Stimulated activated CD8-positive, alpha-beta memory T cell treated with anti-CD3 and anti-CD28 coated beads, Interleukin-4, amount 100 ng/mL, for 24 hours (primary cell): Measurements from ENCODE around the gene LIMS2.

Experiments used
- DNase-seq: peaks from one replicate; pipeline ENCODE4 v3.0.0-alpha.2; 2020; ENCODE audit warnings: low read depth

LIMS2 gene

DNA sequence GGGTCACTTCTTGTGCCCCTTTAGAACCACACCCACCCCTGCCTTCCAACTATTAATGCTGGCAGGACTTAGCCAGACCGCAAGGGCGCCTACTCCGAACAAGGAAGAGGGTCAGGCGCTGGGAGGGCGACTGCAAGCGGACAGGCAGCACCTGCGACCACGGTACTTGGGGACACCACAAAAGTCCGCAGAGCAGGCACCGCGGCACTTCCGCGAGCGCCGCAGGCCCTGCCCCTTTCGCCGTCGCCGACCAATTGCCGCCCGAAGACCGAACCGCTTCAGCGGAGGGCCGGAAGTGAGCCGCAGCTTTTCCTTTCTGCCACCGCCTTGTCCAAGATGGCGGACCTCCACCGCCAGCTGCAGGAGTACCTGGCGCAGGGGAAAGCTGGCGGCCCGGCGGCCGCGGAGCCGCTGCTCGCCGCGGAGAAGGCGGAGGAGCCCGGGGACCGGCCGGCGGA, 25.9 kb upstream of the LIMS2 start, which contains the start of gene SFT2D3:
TSS of gene SFT2D3 (plus strand) at position 305 of the 458 bp plus-strand sequence. CDS start at position 337, 32 bp downstream.
- DNase-seq = peak; percentile 83

DNA sequence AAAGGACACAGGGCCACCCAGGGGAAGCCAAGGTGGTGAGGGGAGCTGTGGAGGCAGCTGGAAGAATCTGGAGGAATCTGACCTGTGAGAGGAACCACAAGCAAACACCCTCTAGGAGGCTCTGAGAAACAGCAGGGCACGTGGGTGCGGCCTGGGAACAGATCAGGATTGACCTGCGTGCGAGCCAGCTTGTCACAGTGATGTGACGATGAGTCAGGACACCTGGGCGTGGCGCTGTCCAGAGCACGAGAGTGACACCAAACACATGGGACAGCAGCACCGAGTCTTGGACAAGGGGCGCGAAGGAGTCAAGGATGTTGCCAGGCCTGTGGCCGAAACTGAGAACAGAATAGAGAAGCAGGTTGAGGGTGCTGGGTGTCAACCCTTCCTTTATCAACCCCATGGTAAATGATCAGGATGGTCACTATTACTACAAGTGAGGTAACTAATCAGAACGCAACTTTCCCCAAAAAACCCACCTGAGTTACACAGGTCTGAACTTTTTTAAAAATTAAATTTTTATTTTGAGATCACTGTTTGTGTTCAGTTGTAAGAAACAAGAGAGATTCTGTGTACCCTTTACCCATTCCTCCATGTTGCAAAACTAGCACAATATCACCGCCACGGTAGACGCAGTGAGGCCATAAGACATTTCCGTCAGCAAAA, 25.3 kb upstream of the LIMS2 start:
- peak; percentile 9 for DNase-seq

GRCh38 chr2:127698553-127699355, 23.4 kb upstream of the LIMS2 start:
- no peak for DNase-seq

DNA sequence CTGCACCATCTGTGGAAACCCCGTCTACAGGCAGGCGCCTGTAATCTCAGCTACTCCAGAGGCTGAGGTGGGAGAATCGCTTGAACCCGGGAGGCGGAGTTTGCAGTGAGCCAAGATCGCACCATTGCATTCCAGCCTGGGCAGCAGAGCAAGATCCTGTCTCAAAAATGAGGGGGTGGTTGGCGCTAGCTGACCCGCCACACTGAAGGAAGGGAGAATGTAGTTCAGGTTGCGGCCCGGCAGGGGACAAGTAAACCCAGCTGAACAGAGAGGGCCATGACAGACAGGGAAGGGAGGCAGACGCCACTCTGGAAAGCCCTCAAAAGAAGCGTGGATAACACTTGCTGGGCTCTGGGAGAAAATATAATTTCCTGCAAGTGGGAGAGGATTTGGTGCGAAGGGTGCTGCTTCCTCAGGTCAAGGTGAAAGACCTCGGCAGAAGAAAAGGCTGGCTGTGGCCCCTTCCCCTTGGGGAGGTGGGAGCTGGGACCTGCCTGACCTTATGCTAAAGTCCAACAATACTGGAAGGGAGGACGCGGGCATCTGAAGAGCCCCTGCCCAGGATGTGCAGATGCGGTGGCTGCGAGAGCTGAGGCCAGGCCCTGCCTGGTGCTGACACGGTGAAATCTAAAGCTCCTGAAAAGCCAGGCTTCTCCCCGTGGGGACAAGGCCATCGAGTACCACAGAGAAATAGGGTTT, 22.3 kb upstream of the LIMS2 start:
- DNase-seq = no peak

GRCh38 chr2:127695491-127696472, 20.5 kb upstream of the LIMS2 start:
- DNase-seq = no peak

- DNase-seq = no peak
Observed at GRCh38 chr2:127694986-127695385, 19.7 kb upstream of the LIMS2 start.

DNA sequence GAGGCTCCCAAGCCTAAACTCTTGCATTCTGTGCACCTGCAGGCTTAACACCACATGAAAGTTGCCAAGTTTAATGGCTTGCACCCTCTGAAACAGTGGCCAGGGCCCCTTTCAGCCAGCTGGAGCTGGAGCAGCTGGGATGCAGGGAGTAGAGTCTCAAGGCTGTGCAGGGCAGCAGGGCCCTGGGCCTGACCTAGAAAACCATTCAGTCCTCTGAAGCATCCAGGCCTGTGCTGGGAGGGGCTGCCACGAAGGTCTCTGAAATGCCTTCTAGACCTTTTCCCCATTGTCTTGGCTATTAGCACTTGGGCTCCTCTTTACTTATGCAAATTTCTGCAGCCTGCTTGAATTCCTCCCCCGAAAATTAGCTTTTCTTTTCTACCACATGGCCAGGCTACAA, 15.4 kb upstream of the LIMS2 start:
- no peak for DNase-seq

DNA sequence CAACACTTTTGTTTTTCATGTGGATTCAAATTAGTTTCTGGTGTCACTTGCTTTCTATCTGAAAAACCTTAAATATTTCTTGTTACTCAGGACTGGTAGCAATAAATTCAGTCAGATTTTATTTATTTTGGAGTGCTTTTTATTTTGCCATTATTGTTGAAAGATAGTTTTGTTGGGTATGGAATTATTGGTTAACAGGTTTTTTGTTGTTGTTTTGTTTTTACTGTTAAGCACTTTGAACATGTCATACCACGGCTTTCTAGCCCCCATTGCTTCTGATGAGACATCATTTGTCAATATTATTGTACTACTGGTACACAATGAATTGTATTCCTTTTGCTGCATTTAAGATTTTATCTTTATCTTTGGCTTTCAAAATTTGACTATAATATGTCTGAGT, 13.1 kb upstream of the LIMS2 start:
- no peak for DNase-seq

DNA sequence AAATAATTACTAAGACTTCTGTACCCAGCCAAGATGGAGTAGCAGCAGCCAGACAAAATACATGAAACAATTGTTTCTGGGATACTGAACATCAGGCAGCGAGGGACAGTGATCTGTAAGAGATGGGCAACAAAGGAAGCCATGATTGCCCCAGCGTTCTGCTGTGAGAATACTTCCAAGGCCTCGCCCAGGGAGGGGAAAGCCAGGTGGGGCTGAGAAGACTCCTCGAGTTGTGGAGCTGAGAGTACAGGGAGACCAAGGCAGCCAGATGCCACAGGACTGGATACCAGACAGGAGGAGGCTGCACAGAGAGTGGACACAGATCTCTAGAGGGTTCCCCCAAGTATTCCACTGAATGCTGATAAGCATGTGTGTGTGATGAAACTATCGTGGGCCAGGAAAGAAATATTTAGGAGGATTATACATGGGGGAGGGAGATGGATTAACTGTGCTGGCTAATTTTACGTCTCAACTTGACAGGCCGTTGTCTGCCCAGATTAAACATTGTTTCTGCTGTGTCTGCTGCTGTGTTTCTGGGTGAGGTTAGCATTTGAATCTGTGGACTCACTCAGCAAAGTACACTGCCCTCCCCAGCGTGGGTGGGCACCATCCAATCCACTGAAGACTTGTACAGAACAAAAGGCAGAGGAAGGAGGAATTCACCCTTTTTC, 10.2 kb upstream of the LIMS2 start:
- no peak for DNase-seq

DNA sequence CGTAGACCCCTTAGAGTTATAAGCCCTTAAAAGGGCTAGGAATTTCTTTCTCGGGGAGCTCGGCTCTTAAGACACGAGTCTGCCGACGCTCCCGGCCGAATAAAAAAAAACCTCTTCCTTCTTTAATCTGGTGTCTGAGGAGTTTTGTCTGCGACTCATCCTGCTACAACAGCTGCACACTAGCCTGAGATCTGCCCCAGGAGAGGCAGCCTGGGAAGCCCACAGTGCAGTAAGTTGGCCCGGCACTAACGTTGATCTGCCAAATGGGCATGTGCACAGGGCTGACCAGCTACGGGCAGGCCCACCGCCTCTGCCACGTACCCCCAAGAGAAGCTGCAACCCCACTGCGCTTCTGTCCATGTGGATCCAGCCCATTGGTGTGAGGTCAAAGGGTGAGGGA, 8.4 kb upstream of the LIMS2 start:
- DNase-seq = no peak

DNA sequence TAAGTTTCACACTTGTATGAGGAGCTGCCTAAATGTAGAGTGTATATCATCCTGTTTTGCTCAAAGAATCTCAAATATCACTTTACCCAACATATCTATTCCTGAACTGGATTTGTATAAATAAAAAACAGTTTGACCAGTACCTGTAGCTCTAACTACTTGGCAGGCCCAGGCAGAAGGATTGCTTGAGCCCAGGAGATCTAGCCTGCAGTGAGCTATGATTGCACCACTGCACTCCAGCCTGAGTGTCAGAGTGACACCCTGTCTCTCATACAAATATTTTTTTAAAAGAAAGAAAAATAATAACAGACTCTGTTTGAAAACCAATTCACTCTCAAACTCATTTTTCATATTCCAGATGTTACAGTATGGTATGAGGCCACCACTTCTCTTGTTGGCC, 7.7 kb upstream of the LIMS2 start:
- DNase-seq = no peak

GRCh38 chr2:127681976-127682857, 6.9 kb upstream of the LIMS2 start:
- DNase-seq = no peak

DNA sequence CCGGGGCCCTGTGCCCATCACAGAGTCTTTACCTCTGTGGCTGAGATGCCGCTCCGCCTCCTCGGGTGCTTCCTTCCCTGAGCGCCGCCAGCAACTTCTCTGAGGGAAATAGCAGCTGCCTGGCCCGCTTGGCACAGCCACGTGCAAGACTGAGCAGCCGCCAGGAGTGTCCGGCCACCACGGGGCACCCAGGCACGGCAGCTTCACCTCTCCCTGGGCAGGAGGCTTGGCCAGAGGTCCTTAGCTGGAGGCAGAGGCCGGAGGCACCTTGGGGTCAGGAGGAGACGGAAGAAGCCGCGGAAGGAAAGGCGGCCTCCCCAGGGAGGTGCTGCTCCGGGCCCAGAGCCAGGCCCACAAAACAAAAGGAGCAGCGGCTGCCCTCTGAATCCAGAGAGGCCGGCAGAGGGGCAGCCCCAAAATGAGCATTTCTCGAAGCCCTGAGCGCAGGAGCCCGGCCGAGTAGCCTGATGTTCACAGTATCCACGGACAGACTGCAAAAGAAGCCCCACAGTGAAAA, 6.0 kb upstream of the LIMS2 start:
- DNase-seq = no peak

DNA sequence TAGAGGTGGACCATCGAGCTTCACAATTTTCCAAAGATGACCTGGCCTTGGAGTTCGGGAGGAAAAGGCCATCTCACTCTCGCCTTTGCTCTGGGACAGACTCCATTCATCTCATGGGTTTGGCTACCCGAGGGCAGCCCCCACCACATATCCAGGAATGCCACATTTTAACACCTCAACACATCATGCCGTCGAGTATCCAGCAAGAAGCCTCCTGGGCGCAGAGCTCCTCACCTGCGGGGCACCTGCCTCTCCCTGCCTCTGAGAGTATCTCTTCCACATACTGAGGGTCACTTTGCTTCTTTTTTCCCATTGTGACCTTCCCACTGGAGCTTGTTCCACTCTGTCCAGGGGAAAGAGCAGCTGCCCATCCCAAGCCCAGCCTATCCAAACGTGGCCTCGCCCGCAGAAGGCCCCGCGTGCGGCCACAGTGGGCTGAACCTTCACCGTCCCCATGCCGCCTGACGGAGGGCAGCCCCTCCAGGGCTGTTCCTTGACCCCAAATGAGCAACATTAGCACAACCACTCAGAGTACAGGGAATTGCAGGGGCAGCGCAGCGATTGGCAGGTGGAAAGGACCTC, 5.5 kb upstream of the LIMS2 start:
- DNase-seq = no peak

DNA sequence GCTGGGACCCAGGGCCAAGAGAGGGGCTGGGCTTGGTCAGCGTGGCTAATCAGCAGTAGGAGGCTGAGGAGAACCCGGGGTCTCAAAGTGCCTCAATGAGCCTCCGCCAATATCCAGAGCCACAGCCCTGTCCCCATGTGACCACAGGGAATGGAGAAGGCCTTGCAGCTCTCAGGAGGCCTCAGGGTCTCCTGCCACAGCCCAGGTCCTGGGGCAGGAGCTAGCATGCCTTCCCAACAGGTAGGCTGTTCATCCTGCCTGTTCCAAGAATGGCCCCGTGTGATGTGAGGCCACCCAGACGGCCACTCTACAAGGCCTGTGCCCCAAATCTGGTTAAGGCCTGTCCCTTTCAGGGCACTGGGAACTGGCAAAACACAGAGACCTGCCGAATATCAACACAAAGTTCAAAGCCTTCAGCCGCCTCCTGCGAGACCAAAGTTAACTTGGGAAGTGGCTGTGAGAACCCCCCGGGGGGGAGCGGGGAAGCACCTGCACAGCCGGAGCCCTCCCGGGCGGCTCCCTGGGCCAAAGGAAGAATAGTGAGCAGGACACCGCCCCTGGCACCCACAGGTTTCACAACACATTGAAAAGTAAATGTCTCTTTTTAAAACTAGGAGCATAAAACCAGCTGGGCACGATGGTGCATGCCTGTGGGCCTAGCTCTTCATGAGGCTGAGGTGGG, 4.5 kb upstream of the LIMS2 start:
- DNase-seq = no peak

DNA sequence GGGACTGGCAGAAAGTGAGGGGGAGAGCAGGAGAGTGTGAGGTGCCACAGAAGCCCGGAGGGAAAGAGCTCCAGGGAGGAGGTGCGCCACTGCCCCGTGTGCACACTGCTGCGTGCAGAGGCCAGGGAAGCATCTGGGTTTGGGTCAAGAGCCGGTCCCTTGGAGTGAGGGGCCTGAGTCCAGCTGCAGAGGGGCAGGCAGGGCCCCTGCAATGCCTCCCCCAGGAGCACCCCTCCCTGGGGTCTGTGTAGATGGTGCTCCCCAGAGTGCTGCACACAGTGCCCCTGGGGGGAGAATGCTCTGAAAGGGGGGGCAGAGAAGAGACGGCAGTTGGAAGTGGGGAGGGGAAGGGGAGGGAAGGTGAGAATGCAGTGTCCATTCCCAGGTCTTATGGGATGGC, 3.7 kb upstream of the LIMS2 start:
- no peak for DNase-seq

DNA sequence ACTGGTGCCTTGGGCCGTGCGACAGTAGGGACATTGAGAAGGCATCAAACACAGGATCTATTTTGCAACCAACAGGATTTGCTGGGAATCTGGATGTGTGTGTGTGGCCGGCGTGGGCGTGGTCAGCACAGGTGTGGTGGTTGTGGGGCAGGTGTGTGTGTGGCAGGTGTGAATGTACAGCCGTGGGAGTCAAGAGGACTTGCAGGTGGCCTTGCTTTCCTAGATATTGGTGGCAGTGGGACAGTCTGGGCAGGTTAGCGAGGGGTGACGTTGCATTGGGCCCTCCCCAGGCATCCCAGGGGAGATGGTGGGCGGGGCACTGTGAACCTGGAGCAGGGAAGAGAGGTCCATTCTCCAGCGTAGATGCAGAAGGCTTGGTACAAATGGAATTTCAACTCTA, 3.2 kb upstream of the LIMS2 start:
- no peak for DNase-seq

DNA sequence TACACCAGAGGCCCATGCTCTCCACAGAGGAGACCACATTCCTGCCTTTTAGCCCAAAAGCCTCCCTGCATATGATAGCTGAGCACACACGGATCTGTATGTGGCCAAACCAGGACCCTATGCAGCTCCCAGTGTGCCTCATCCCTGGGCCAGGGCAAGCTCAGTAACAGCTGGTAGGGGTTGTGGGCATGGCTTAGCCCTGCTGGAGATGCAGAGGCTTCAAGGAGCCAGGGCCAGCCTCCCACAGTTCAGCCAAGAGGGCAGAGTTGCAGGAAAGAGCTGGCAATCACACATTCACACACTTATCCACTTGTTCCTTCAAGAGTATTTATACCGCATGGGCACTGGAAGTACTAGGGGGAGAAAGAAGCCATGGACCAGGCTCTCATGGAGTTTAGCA, 1.6 kb upstream of the LIMS2 start:
- DNase-seq = no peak
